ENCODE measurements around the gene ZCCHC24. TPM values are rescaled to one million over a fixed set of nuclear protein-coding genes. Genes with fewer than 3 reads are reported as not detected.

ZCCHC24 gene
- total and polyA plus RNA-seq, 2 of the 8 experiments (the other 6 are each of a cell fraction or from before 2014, with no cell fraction given), result 3.9 to 6.9 TPM

DNA sequence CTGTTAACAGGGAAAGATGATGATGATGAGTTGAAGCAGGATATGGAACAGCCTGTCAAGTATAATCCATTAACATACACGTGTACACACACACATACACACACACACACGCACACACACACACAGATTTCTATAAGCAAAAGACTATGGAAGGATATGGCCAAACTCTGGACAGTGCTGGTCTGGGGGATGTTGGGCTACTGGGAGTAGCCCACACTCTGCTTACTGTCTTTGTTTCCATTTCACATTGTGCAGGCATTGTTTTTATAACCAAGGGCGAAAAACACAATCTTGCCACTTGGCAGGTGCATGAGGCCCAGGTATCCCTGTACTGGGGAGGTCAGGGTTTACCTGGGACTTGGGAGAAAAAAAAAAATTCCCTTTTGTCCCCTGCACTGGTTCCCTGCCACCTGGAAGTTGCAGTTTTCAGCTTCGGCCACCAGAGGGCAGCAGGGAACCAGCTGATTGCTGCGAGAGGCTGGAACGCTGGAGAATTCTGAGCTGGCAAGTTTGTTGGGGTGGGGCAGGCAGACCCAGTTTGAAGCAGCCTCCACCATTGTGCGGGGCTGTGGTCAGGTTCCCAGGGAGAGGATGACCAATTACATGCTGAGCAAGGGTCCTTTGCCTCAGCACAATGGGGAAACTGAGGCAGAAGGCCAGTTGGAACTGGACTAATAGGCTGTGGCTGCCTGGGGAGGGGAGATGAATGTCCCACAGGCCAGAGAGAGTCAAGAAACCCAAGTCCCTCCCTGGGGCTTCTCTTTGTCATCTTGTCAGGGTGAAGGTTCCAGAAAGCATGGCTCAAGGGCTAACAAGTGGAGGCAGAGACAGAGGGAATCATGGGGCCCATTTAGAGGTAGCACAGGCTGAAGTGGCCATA lies 70.9 kb downstream of the ZCCHC24 start (continued):
- TF ChIP-seq EP300 (IDR thresholded peaks at IDR 0.05; ENCODE audit: borderline replicate concordance in 1 of 2, low read depth in 2 of 2, low read length in 2 of 2), result no peak
